Measurements from ENCODE around the gene CEP290.

- TF ChIP-seq CTCF (IDR thresholded peaks at IDR 0.05; ENCODE audit: insufficient read depth, low read length): no peak
- TF ChIP-seq POLR2AphosphoS5 (IDR thresholded peaks at IDR 0.05; ENCODE audit: low read depth): no peak
- TF ChIP-seq SPI1 (IDR thresholded peaks at IDR 0.05; ENCODE audit: borderline replicate concordance, low read depth): no peak
These were observed 24.3 kb upstream of the CEP290 start for GRCh38 chr12:88166179-88166578.

All from HL-60 (cell line).